GM18502 (cell line): ENCODE results near the gene MFAP3.
"Not testable (repeated sequence)": the region's sequence is repeated elsewhere in the genome, so short reads cannot be mapped to it uniquely, and the experiment has no call there.

Experiments used
- ATAC-seq: cut with Tn5 transposase; IDR thresholded peaks from one replicate; pipeline ENCODE4 v1.9.1; 2021; ENCODE audit warnings: mild to moderate bottlenecking; ENCODE audit not compliant: unreplicated experiment, poor library complexity

MFAP3 gene

GRCh38 chr5:154038707-154039457 is at the start of gene MFAP3, which contains the start of gene FAM114A2:
Gene MFAP3, plus strand, starts transcription at chr5:154038967. Its CDS starts 10,756 bp downstream, at chr5:154049723.
Gene FAM114A2, minus strand, starts transcription at chr5:154038910. Its CDS starts 3,957 bp downstream, at chr5:154034953.
- peak; percentile 99 for ATAC-seq

GRCh38 chr5:153991168-153991567 is 47.6 kb upstream of the MFAP3 start:
- ATAC-seq, result no peak

- ATAC-seq, result no peak
Measured at GRCh38 chr5:153998010-153998409, 40.8 kb upstream of the MFAP3 start.

- no peak for ATAC-seq
Measured at GRCh38 chr5:153998768-153999167, 40.0 kb upstream of the MFAP3 start.

- no peak for ATAC-seq
Measured at GRCh38 chr5:153999995-154000394, 38.8 kb upstream of the MFAP3 start.

GRCh38 chr5:154000703-154001102 is 38.1 kb upstream of the MFAP3 start:
- no peak for ATAC-seq

- ATAC-seq, result no peak
Measured at GRCh38 chr5:154002093-154002492, 36.7 kb upstream of the MFAP3 start.

- ATAC-seq, result no peak
Measured at GRCh38 chr5:154002511-154003020, 36.2 kb upstream of the MFAP3 start.

- no peak for ATAC-seq
Measured at GRCh38 chr5:154005648-154006047, 33.1 kb upstream of the MFAP3 start.

GRCh38 chr5:154010660-154011059 is 28.1 kb upstream of the MFAP3 start:
- no peak for ATAC-seq

GRCh38 chr5:154015071-154015693 is 23.6 kb upstream of the MFAP3 start:
- ATAC-seq, result no peak

- not testable (repeated sequence) for ATAC-seq
Measured at GRCh38 chr5:154018919-154019318, 19.8 kb upstream of the MFAP3 start.

GRCh38 chr5:154025951-154026350 is 12.8 kb upstream of the MFAP3 start:
- ATAC-seq, result no peak

- no peak for ATAC-seq
Measured at GRCh38 chr5:154031937-154032489, 6.8 kb upstream of the MFAP3 start.

- no peak for ATAC-seq
Measured at GRCh38 chr5:154034944-154035343, 3.8 kb upstream of the MFAP3 start.

- peak; percentile 64 for ATAC-seq
Measured at GRCh38 chr5:154038261-154038706, 483 bp upstream of the MFAP3 start.

- ATAC-seq, result no peak
Measured at GRCh38 chr5:154039458-154039829, 677 bp downstream of the MFAP3 start.

GRCh38 chr5:154042766-154043165 is 4.0 kb downstream of the MFAP3 start:
- ATAC-seq, result no peak

- no peak for ATAC-seq
Measured at GRCh38 chr5:154044099-154044498, 5.3 kb downstream of the MFAP3 start.

- no peak for ATAC-seq
Measured at GRCh38 chr5:154044581-154044980, 5.8 kb downstream of the MFAP3 start.

- no peak for ATAC-seq
Measured at GRCh38 chr5:154046486-154046885, 7.7 kb downstream of the MFAP3 start.
